ENCODE measurements around the gene FA2H.

- TF ChIP-seq SUZ12 (IDR thresholded peaks at IDR 0.05; ENCODE audit: extremely low read depth, insufficient read depth, insufficient read length) (no peak), YY1 (IDR thresholded peaks at IDR 0.05; ENCODE audit: insufficient read depth, insufficient read length) (no peak), ZNF274 (IDR thresholded peaks at IDR 0.05; ENCODE audit: low read depth, low read length) (no peak)
Measured at GRCh38 chr16:74718140-74718539, 56.5 kb downstream of the FA2H start.
